ENCODE measurements around the gene CALML6.

Gene CALML6

DNA sequence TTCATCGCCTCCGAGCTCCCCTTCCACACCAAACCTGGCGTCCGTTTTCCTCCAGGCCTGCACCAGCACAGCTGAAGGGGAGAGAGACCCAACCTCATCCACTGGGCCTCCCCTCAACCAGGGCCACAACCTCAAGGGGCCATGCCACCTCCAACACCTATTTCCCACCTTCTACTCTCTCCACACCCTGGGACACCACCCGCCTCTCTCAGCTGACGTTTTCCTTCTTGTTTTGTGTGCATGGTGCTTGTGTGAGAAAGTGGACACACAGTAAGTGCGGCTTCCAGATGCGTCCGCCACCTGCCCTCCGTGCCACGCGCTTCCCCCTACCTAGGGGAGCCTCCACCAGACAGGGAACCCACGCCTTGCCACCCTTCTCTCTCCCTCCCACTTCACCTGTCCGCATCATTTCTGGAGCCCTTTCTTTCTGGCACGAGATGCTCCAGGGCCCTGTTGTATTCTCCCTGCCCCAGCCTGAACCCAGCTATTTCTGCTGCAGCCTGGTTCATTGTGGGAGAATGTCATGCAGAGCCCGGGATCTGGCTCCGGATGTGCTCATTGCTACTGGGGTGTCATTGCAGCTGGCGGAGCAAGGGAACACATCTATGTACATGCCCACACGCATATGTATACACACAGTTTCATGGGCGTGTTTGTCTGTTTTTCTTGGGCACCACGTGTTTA, 22.8 kb upstream of the CALML6 start:
- no peak for DNase-seq (ENCODE audit: low spot score)

DNA sequence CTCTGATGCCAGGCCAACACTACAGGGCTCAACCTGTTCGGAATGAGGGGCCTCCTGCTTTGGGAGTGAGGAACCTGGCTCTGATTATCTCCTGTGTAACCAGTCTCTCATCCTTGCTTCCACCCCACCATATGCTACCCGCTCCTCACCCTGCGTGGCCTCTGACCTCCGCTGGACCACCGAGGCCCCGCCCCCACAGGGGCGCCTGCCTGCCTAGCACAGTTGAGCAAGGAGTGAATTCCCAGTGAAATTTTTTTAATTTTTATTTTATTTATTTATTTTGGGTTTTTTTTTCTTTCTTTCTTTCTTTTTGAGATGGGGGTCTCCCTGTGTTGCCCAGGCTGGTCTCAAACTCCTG, 22.3 kb upstream of the CALML6 start:
- DNase-seq (ENCODE audit: low spot score) = no peak

DNA sequence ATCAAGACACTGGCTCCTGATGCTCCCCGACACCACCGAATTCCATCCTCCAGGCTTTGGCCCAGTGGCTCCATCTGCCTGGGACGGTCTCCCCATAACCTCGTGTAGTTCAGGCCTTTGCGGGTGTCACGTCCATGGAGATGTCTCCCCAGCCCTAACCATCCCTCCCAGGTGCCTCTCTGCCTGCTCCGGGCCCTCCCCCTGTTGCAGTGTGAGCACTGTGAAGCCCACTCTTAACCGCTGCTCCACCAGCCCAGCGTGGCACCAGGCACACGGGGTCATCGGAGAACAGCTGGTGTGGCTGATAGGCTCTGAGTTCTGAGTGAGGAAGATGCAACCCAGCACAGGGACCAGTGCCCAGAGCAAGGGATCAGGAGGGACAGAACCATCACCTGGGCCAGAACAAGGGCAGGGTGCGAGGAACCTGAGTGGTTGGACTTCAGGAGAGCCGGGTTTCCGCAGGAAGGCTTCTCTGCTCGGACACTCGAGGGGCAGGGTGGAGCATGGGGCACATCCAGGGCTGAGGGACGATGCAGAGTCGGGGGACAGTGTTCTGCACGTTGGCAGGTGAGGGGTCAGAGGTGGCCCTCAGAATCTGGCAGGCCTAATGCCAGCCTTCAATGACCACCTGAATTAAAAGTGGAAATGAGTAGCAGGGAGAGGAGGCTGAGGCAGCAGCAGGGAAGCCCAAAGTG, 21.6 kb upstream of the CALML6 start:
- no peak for DNase-seq (ENCODE audit: low spot score)

DNA sequence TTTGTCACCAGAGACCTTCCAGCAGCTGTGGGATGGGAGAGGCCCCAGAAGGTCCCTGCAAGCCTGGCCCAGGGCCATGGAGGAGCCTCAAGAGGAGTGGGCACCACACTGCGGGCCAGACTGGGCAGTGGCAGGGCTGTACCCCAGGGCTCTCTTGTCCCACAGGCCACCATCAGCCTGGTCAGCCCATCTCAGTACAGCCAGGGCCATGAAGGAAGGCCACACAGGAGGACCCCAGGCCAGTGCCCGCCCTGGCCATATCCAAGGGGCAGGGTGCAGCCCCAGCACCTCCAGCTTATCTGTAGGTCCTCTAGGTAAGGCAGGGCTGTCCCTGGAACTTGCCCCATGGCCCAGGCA, 21.1 kb upstream of the CALML6 start:
- no peak for DNase-seq (ENCODE audit: low spot score)

DNA sequence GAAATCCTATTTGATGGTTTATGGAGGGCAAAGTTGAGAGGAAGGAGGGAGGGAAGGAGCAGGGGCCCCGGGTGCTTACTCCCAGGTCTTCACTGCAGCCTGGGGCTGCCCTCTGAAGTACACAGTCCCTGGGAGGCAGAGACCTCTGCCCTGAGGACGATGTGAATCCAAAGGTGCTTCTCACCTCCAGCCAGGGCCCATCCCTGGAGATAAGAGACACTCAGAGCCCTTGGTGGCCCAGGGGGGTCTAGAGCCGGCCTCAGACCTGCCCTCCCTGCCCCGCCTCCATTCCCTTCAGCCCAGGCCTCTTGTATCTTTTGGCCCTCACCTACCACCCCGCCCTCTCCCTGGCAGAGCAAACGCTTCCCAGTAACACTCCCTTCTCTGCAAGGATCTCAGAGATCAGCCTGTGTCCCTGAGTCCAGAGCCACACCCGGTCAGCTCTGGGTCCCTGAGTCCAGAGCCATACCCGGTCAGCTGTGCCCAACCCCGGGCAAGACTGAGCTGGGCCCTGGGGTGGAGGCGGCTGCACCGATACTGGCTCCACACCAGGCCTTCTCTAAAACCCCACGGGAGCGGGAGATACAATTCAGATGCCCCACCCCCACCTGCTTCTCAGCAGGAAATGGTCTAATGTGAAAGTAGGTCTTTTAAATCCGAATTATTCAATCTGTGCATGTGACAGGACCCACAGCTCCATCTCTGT, 20.6 kb upstream of the CALML6 start:
- DNase-seq (ENCODE audit: low spot score) = no peak

DNA sequence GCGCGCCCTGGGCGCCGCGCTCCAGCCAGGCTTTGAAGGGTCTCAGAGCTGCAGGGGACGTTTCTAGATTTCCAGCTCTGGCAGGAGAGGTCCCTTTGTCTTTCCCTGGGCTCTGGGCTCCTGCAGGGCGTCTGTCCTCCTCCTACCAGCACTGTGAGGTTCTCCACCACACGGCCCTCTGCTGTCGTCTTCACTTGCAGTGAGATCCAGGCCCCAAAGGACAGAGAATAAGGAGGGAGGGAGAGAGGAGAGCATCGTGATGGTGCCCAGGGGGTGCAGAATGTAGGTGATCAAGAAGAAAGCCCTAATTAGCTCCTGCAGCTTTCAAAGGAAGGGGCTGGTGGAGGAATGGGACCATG, 20.0 kb upstream of the CALML6 start:
- DNase-seq (ENCODE audit: low spot score) = no peak

DNA sequence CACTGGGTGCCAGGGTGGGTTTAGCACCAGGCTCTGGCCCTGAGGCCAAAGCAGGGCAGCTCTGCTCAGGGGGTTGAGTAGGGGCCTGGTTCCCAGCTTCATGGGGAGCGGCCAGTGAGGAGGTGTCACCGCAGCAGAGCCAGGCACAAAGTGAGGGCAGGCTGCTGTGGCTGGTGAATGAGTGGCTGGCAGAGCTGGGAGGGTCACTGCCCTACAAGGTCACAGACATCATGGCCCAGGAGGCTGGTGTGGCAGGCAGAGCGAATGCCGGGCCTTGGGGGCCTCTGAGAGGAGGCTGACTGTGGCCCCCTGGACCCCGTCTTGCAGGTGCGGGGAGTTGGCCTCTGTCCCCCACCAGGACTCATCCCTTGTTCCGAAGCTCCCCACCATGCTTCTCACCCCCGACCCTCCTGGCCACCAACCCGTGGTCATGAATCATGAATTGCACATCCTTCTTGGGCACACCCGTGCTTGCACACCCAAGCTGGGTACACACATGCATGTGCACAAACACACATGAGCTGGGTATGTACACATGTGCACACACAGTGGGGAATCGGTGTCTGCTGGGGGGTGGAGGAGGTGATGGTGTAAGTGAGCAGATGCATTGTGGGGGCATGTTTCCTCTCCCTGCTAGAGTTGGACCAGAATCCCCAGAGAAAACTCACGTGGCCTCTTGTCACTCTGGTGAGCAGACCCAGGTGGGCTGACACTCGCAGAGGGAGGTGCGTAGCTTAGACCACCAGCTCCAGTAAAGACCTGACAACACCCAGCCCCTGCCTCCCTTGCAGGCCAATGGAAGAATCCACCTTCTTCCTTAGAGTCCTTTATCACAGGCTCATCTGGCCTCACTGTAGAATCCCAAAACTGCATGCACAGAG, 19.4 kb upstream of the CALML6 start:
- DNase-seq (ENCODE audit: low spot score) = no peak

DNA sequence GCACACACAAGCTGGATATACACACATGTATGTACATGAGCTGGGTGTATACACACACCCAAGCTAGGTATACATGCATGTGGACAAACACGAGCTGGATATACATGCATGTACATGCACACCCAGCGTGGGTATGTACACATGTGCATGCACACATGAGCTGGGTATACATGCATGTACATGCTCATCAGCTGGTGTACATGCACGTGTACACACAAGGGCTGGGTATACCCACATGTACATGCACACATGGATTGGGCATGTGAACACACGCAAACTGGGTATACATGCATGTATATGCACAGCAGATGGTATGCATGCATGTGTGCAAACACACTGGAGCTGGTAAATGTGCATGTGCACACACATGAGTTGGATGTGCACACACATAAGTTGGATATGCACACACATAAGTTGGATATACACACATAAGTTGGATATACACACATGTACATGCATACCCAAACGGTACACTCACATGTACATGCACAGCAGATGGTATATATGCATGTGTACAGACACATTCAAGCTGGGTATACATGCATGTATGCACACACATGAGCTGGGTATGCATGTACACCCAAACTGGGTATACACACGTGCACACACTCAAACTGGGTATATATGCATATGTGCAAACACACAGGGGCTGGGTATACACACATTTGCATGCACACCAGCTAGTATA, 16.7 kb upstream of the CALML6 start:
- no peak for DNase-seq (ENCODE audit: low spot score)

DNA sequence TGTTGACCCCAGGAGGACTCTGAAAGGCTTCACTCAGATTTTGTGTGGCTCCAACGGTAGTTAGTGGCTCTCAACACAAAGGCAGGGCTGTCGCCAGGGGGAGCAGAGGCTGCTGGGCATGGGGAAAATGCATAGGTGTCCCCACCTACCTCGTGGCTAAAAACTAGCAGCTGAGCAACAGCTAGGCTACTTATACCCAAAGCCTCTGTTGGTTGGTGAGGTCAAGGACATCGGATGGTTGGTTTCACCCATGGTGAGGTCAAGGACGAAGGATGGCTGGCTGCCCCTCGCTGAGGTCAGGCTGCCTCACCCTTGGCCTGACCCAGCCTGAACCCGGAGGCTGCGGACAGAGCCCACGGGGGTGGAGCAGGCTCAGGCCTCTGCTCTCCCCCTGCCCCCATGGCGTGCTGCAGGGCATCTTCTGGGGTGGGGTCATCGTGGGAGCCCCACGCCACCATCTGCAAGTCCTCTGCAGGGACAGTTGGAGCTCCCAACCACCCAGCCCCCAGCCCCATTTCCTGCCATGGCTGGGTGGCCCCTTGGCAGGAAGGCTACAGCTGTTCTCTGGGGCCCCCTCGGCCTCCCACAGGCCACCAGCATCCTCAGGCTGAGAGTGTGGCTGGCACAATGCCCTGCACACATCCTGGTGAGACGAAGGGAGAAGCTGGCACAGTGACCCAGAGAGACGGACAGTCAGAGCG, 15.6 kb upstream of the CALML6 start:
- DNase-seq (ENCODE audit: low spot score) = no peak

DNA sequence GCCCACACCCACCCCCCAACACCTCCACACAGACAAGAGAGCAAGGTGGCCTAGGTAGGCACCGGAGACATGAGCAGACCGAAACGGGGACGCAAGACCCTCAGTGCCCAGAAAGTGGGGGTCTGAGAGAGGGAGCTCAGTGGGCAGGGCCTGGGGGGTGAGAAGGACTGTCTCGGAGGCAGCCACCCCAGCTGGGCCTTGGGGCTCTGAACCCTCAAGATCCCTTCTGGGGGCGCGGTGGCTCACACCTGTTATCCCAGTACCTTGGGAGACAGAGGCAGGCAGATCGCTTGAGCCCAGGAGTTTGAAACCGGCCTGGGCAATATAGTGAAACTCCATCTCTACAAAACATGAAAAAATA, 15.1 kb upstream of the CALML6 start:
- no peak for DNase-seq (ENCODE audit: low spot score)

DNA sequence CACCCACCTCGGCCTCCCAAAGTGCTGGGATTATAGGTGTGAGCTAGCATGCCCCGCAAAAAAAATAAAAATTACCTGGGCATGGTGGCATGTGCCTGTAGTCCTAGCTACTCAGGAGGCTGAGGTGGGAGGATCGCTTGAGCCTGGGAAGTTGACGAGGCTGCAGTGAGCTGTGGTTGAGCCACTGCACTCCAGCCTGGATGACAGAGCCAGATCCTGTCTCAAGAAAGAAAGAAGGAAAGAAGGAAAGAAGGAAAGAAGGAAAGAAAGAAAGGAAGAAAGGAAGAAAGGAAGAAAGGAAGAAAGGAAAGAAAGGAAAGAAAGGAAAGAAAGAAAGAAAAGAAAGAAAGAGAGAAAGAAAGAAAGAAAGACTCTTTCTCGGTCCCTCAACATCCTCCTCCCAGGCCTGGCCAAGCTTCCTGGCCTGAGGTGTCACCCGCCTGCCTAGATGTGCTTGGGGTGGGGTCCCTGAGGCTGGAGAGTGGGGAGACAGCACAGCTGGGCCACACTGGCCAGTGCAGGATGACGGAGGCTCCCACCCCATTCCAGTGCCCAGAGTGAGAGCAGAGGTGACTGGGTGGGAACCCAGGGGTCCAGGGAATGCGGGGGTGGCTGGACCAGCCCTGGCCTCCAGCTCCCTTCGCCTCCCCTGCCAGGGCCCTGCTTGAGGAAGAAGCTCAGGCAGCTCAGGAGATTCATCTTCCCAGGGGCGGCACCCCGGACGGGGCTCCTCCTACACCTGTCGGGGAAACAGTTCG, 14.0 kb upstream of the CALML6 start:
- DNase-seq (ENCODE audit: low spot score) = no peak

DNA sequence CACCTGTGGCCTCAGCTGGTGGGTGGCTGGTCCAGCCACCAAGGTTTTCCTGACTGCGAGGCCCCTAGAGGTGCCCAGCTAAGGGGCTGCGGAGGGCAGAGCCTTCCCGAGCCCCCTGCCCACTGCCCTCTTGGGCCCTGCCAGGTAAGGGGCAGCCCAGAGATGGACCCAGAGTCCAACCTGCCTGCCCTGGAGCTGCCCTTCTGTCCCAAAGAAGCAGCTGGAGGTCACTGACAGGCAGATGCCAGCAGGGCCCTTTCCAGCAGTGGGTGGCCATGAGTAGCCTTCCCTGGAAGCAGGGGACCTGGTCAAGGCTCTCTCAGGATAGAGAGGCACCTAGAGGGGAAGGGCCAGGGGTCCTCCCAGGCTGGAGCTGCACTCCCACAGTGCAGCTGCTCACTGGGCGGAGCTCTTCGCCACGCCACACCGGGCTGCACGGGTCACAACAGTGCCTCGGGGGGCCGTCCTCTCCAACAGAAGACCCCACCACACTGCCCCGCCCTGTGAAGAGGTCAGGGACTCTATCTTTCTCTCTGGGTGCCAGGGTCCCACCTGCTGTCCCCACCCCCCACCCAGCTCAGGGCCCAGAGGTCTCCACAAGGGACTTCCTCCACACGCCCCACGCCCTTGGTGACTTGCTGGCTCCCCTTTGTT, 13.3 kb upstream of the CALML6 start:
- no peak for DNase-seq (ENCODE audit: low spot score)

DNA sequence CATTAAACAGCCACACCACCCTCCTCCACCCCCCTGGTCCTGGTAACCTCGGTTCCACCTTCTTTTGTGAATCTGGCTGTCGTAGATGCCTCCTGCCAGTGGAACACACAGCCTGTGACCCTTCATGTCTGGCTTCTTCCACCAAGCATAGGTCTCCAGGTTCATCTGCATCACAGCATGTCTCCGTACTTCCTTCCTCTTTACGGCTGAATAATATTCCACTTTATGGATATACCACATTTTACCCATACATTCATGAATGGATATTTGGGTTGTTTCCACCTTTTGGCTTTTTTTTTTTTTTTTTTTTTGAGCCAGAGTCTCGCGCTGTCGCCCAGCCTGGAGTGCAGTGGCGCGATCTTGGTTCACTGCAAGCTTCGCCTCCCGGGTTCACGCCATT, 11.8 kb upstream of the CALML6 start:
- no peak for DNase-seq (ENCODE audit: low spot score)

DNA sequence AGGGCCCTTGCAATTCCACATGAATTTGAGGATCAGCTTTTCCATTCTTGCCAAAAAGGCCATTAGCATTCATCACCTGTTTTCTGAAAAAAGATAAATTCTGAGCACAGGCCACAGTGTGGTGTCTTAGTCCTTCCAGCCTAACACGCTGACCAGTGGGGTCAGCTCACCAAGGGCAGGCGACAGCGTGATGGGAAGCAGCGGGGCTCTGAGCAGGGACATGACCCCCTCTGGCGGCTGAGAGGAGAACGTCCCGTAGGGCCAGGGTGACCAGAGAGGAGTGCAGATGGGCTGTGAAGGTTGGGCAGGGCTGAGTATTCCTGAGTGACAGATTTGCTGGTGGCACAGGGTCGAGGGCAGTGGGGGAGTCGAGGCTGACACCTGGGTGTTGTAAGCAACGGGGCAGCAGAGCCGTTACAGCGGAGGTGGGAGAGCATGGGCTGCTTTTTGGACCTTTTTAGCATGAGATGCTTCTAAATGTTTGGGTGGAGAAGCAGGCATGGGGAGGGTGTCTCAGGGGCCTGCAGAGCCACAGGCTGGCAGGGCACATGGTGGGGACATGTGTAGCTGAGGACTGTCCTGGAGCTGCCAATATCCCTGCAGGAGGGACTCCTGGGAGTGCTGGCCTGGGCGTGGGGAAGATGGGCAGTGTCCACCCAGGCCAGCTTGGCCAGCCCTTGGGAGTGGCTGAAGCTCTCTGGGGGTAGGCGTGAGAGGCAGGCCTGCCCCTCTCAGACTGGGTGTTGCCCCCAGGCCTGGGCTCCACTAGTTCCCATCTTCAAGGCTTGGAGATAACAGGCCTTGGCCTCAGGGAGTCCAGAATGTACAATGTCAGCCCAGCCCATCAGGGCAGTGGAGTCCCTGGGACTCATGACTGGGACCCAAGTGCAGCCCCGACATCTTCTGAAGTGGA, 8.6 kb upstream of the CALML6 start:
- peak; percentile 89 for DNase-seq (ENCODE audit: low spot score)

DNA sequence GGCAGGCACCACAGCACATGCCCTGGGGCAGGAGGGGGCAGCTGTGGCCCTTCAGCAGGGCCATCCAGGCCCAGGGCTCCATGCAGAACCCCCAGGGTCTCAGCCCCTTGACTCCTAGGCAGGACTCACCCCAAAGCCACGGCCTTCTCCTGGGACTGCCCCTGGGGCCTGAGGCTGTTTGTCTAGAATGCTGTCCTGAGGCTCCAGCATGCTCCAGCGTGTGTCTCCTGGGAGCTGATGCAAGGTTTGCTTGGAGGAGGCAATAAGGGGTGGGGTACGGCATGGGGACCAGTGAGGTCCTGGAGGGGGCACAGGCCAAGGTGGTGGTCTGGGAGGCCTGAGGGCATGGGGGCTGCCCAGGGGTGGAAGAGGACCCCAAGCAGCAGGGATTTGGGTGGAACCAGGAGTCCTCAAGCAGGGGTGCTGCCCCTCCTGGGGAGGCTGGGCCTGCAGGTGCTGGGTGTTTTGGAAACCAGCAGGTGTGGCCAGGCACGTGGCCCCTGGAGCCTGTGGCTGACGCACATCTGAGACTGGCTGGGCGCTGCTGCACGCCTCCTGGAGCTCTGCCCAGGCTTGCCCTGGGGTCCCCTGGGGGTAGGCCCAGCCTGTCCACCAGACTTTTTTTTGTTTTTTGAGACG, 7.8 kb upstream of the CALML6 start:
- DNase-seq (ENCODE audit: low spot score) = no peak

DNA sequence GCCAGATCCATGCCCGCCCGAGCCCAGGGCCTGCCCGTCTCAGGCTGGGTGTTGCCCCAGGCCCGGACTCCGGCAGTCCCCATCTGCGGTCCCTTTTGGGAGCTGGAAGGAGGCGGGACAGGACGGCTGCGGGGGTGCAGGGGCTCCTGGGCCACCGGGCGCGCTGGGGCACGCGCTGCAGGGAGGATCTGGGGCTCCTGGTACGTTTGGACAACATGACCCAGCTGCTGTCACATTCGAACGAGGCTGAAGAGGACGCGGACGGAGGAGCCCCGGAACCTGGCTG, 6.6 kb upstream of the CALML6 start:
- DNase-seq (ENCODE audit: low spot score) = no peak

DNA sequence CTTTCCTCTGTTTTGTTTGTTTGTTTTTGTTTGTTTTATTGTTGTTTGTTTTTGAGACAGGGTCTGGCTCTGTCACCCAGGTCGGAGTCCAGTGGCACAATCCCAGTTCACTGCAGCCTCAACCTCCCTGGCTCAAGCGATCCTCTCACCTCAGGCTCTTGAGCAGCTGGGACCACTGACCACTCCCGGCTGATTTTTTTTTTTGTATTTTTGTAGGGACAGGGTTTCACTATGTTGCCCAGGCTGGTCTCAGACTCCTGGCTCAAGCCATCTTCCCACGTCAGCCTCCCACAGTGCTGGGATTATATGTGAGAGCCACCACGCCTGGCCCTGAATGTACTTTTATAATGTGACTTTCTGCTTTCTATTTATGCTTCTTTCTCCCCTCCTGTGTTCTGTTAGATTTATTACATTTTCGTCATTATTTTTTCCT, 5.0 kb upstream of the CALML6 start:
- DNase-seq (ENCODE audit: low spot score) = no peak

DNA sequence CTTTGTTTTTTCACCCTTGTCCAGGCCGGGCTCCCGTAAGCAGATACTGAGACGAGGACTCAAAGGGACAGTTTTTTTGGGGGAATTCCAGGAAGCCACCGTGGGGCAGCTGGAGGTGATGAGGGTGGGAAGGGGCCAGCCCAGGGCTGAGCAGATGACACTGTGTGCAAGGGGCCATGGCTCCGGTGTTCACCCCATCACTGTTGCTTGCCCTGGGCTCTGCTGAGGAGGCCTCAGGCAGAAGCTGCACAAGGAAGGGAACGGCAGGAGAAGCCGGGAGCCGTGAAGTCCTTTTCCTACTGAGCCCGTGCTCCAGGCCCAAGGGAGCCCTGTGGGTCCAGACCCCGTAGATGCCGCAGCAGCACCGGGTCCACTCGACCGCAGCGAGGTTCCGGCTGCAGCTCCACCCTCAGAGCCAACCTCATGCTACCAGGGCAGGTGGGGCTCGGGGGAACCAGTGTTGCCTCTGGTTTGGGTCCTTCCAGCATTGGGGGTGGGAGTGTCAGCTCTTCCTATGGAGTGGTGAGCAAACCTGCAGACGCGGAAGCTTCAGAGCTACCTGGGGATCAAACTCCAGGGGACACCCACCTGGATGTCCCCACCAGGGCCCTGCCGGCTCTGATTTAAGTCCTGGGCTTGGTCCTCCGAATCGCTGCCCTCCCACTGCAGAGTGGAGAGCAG, 4.3 kb upstream of the CALML6 start:
- DNase-seq (ENCODE audit: low spot score) = no peak
